EL (cell line): Measurements from ENCODE around the gene GLOD4.
A peak's percentile ranks its signal among the peaks of the same experiment; 100 is the strongest.
"Not testable (repeated sequence)": the region's sequence is repeated elsewhere in the genome, so short reads cannot be mapped to it uniquely, and the experiment has no call there.

Source experiments
- DNase-seq: peaks from one replicate; pipeline ENCODE4 v3.0.0-alpha.2; 2016

Gene GLOD4, protein sequence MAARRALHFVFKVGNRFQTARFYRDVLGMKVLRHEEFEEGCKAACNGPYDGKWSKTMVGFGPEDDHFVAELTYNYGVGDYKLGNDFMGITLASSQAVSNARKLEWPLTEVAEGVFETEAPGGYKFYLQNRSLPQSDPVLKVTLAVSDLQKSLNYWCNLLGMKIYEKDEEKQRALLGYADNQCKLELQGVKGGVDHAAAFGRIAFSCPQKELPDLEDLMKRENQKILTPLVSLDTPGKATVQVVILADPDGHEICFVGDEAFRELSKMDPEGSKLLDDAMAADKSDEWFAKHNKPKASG

DNA sequence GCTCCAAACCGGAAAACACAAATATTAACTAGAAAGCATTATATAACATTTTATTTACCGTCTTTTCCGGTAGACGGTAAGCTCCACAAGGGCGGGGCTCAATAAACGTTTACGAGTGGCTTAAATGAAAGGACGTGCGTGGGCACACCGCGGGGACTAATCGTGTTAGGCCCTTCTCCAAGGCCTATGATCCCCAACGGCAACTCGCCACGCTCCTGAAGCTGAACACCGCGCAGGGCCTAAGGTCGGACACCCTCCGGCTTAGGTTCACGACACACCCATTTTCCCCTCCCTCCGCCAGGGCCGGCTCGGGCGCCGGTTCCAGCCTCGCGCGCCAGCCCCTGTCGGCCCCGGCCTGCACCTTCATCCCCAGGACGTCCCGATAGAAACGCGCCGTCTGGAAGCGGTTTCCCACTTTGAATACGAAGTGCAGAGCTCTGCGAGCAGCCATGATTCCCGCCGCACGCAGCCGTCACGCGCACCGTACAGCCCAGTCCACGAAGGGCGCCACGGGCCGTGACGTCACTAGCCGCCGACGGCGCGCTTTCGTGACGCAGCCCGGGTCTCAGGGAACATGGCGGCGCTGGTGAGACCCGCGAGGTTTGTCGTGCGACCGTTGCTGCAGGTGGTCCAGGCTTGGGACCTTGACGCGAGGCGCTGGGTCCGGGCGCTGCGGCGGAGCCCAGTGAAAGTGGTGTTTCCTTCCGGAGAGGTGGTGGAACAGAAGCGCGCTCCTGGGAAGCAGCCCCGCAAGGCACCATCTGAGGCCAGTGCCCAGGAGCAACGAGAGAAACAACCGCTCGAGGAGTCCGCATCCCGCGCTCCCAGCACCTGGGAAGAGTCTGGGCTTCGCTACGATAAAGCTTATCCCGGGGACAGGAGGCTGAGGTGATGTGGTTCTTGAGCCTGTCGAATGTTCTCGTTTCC, at the start of gene GLOD4, which contains the start of gene MRM3:
Gene GLOD4, minus strand, starts transcription at position 476 of the 927 bp plus-strand sequence. Its CDS starts 25 bp downstream, at position 451.
Gene MRM3, plus strand, starts transcription at position 549 of the 927 bp plus-strand sequence. Its CDS starts 26 bp downstream, at position 575.
- DNase-seq, result peak; percentile 86

DNA sequence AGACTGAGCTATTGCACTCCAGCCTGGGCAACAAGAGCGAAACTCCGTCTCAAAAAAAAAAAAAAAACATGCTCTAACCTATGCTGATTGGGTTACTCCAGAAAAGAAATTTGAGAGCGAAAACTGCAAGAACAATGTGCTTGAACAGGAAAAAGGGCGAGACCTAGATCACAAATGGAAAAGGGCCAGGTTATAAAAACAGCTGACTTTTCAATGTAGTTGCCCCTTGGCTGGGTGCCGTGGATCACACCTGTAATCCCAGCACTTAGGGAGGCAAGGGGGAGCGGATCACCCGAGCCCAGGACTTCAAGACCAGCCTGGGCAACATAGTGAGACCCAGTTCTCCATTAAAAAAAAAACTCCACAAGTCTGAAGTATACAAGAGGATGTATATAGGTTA, 48.9 kb upstream of the GLOD4 start:
- DNase-seq, result no peak

DNA sequence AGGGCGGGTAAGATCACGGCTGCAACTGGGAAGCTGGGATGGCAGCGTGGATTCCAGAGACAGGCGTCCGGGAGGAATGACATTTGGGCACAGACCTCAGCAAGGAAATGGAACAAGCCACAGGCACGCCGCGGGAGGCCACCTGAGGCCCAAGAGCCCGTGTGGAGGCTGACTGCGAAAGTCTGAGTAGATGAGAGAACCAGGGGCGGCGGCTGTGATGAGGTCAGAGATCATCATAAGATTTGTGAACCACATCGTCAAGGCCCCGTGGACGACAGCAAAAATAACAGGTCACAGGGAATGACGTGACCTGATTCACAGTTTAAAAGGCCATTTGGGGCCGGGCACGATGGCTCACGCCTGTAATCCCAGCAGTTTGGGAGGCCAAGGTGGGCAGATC, 48.3 kb upstream of the GLOD4 start:
- DNase-seq, result no peak

DNA sequence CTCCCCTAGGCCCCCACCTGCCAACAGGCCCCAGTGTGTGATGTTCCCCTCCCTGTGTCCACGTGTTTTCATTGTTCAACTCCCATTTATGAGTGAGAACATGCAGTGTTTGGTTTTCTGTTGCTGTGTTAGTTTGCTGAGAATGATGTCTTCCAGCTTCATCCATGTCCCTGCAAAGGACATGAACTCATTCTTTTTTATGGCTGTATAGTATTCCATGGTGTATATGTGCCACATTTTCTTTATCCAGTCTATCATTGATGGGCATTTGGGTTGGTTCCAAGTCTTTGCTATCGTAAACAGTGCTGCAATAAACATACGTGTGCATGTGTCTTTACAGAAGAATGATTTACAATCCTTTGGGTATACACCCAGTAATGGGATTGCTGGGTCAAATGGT, 47.5 kb upstream of the GLOD4 start:
- not testable (repeated sequence) for DNase-seq

DNA sequence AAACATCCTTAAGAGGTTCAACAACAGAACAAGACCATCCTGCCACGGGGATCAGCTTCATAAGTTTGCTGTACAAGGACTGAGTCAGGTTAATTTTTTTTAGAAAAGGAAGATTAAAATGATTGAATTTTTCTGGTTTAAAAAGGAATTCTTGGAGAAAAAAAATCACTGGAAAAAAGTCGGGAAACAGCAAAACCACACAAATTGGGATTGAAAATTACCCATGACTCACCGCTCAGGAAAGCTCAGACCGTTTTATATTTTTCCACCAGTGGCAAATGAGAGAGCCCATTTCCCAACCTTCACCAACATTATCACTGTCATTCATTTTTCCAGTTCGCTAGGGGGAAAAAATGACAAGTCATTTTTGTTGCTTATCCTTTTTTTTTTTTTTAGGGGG, 46.7 kb upstream of the GLOD4 start:
- peak; percentile 21 for DNase-seq

DNA sequence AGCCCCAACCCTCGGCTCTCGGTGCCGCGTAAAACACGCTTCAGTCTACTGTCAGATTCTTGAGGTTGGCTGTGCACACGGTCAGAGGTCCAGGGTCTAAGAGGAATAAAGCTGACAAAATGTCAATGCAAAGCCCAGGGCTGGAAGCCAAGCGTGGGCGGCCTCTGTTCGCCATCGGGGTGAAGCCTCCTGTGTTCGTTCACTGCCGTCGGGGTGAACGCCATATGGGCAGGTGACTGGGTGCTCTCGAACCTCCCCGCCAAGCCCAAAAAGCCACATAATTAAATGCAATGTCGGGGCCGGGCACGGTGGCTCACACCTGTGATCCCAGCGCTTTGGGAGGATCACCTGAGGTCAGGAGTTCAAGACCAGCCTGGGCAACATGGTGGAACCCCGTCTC, 44.7 kb upstream of the GLOD4 start:
- DNase-seq, result no peak

DNA sequence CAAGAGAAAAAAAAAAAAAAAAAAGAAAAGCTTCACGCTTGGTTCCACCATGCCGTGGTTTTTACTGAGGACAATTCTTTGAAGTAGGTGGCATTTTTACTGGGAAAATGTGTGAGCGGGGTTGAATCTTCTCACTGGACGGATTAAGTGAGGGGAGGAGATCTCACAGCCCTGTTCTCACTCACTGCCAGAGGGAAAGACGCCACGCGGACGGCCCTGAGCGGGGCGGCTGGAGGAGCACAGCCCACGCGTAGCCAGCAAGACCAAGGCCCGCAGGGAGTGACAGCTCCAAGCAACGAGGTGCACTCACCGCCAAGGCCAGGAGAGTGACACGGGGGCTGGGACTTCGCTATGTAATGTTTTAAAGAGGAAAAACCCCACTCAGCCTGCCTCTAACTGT, 43.1 kb upstream of the GLOD4 start:
- no peak for DNase-seq

DNA sequence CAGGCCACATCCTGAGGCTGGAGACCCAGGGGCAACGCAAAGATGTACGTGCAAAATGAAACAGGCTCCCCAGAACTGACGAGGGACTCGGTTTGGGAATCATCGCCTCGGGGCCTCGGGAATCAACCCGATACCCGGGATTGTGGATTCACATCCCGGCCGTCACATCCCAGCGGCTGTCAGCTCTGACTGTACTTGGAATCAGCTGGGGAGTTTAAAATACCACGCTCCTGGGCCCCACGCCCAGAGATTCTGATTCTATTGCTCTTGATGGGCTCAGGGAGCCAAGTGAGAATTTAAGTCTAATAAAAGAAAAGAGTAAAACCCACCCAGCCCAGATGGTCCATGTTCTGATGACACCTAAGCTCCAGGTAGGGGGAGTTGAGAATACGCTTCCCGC, 42.3 kb upstream of the GLOD4 start:
- no peak for DNase-seq

DNA sequence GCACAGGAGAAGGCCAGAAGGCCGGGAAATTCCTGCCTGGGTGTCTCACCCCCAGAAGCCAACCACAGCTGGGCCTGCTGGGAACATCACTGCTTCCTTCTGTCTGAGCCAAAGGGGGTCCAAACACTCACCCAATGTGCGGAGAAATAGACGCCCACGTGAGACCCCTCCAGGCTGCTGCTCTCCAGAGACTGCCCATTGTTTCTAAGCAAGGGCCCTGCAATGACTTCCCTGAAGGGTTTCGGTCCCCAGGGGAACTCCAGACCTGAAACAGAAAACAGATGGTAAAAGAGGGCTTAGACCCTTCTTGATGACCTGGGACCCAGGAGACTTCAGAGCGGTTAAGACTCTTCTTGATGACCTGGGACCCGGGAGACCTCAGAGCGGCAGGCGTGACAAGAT, 41.4 kb upstream of the GLOD4 start:
- no peak for DNase-seq

DNA sequence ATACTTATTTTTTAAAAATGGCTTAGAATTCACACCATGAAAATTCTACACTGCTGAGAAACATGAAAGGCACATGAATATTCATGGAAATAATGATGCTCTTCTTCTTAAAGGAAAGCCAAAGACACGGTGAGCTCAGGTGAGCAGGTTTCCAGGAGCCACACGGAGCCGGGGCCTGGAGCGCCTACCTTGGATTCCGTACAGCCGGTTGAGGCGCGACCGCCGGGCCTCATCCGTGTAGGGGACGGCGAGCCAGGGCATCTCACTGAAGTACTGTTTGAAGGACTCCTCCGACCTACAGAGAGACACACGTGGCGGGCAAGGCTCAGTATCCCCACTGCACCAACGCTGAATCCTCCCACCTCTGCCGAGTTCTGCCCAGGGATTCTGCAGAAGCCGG, 37.2 kb upstream of the GLOD4 start:
- no peak for DNase-seq

DNA sequence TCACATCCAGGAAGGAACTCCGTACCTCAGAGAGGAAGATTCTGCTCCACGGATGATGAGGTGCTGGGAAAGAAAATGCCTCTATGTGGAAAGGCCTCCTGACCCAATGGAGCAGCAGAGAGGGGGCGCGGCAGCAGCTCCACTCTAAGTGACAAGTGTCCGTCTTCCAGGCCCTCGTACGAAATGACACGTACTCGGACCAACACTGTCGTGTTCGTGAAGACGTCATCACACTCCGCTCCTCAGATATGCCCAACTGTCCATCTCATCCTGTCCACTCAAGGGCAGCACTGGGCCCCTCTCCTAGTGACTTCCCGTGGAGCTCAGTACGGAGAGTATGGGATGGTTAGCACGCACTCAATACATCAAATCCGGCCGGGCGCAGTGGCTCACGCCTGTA, 32.3 kb upstream of the GLOD4 start:
- DNase-seq, result no peak

DNA sequence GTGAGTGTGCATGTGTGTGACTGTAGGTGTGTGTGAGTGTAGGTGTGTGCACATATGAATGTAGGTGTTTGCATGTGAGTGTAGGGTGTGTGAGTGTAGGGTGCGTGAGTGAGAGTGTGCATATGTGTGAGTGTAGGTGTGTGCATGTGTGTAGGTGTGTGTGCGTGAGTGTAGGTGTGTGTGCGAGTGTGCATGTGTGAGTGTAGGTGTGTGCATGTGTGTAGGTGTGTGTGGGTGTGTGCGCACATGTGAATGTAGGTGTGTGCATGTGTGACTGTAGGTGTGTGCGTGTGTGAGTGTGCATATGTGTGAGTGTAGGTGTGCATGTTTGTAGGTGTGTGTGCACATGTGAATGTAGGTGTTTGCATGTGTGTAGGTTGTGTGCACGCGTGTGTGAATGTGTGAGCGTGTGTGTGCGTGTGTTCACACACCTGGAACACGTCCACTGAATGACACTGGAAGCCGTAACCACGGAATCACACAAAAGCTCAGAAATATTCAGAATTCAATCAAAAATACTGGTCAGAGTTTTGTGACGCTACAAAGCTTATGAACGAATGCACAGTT, 30.6 kb upstream of the GLOD4 start:
- no peak for DNase-seq

DNA sequence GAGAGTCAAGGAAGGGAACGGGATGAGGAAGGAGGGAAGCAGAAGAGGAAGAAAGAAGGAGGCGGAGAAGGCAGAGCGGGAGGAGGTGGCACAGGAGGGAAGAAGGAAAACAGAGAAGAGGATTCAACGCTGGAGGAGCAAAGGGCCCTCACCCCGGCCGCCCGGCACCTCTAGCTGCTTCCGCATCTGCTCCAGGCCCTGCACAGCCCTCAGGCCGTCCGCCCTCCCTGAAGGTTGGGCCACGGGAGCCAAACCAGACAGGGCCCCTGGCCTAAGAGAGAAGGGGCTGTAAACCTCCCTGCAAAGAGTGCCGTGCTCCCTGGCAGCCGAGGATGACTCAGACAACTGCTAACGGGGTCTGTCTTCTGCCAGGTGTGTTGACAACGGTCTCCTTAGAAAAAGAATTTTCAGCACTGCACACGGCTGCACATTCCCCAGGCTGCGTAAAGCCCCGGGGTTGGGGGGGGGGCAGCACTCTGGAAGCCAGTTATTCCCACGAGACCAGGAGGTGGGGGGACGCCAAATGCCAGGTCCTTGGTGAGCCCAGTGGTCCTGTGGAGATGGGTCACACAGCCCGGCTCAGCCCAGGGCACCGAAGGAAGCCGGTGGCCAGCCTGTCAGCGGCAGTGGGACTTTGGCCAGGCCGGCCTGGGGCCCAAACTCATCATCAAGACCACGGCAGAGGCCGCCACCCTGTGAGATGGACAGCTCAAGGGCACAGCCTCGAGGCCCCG, 29.1 kb upstream of the GLOD4 start:
- no peak for DNase-seq

DNA sequence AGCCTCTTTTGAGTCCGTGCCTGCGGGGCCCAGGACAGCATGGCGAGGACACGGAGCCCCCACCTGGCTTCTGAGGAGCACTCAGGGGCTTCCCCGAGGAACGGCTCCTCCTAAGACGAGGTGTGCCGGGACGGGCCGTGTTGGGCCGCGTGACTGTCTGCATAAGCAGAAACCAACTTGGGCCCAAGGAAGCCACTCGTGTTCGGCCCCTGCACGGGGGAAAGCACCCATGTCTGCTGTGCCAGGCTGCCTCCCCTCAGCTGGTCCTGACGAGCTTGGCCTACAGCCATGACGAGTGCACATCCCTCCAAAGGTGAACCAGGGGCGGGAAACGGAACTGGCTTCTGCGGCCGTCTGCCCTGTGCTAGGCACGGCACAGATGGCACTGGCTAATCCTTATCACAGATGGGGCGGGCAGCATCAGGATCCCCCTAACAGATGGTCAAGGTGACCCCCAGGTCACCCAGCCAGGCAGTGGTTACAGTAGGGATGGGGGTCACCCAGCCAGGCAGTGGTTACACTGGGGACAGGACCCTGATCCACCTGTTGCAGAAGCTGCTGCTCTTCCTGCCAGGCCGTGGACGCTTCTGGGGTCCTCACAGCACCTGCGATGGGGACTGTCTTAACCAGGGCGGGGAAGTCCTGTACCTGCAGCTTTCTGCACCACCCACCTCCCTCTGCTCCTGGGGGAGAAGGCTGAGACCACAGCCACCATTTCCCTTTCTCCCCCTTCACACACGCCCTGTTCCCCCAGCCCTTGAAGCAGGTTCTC, 25.6 kb upstream of the GLOD4 start:
- DNase-seq, result no peak

DNA sequence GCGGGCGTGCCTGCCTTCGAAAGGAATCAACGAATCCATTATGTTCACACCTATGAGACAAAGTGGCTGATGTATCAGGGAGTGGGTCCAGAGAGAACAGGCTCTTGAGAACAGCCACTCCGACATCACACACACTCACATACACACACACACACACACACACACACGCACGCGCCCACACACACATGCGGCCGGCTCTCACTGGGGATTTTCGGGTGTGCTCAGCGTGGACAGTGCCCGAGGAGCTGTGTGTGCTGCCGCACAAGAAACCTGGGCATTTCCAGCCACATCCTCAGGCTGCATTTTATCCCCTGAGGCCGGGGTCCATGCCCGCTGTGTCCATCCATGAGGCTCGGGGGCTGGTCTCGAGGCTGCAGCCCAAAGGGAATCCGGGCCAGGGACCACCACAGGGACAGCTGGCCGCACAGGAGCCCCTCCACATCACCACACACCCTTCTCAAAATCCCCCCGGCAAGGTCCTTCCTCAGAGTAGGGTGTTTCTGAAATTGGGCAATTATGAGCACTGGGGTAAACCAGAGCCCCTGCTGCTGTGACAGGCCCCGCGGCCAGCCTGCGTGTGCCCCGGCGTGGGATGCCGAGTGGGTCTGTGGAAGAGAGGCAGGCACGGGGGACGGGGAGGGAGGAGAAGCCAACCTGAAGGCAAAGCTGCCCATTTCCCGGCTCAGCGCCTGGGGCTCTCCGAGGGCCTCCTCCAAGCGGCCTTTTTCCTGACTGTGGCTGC, 24.9 kb upstream of the GLOD4 start:
- no peak for DNase-seq

DNA sequence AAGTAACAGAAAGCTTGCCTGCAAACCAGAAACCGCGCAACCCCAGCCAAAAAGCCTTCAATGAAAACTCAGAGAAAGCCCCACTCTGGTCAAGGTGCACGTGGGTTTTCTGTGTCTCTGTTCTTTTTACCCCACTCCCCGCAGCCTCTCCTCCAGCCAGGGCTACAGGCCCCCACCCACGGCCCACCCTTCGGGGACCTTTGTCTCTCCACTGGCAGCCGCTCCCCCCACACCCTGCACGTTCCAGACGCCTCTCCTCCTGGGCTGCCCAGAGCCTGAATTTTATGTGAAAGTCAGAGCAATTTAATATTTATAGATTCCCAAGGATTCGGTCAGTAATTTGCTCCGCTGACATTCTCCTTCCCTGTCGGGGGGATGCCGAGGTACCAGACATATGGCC, 24.3 kb upstream of the GLOD4 start:
- no peak for DNase-seq

DNA sequence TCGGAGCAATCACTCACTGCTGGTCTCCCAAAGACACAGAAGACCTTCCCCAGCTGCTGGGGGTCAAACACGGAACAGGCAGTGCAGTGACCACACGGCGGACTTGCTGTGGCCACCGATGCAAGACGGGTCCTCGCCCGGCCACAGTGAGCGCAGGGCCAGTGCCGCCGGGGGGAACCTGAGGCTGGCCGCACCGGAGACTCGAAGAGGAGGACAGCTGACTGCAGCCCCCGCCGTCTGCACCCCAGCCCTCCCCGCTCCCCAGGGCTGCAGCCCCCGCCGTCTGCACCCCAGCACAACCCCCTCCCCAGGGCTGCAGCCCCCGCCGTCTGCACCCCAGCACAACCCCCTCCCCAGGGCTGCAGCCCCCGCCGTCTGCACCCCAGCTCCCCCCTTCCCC, 23.8 kb upstream of the GLOD4 start:
- not testable (repeated sequence) for DNase-seq

DNA sequence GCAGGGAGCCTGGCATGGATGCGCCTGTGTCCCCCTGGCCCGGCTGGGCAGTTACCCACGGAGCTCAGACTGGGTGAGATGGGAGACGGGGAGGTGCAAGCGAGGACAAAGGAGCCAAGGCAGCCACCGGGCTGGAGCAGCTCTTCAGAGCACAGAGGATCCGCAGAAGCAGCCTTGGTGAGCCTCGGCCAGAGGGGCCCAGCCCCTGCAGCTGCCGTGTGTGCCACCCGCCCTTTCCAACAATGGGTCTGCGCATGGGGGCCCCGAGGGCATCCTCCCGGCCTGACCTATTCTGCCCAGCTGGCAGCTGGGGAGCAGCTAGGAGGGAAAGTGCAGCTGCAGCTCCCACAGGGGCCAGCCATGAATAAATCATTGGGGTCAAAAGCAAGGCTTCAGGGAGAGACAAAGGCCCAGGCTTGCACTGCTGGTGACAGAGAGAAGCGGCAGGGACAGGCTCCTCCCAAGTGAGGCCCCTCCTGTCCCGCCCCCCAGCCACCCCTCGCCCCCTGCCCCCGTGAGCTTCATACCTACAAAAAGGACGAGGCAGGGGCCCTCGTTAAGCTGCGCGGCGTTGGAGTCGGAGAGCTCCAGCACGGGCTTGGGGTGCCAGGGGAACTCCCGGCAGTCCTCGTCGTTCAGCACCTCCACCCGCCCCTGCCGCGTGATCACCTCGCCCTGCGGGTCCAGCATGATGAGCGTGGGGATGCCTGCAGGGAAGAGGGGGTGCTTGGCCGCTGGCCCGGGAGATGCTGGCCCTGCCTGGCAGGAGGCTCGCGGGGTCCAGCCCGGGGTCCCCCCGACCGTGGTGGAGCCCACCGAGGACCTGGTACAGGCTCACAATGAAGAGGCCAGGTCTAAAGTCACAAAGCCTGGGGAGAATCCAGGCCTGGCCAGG, 22.7 kb upstream of the GLOD4 start:
- no peak for DNase-seq

DNA sequence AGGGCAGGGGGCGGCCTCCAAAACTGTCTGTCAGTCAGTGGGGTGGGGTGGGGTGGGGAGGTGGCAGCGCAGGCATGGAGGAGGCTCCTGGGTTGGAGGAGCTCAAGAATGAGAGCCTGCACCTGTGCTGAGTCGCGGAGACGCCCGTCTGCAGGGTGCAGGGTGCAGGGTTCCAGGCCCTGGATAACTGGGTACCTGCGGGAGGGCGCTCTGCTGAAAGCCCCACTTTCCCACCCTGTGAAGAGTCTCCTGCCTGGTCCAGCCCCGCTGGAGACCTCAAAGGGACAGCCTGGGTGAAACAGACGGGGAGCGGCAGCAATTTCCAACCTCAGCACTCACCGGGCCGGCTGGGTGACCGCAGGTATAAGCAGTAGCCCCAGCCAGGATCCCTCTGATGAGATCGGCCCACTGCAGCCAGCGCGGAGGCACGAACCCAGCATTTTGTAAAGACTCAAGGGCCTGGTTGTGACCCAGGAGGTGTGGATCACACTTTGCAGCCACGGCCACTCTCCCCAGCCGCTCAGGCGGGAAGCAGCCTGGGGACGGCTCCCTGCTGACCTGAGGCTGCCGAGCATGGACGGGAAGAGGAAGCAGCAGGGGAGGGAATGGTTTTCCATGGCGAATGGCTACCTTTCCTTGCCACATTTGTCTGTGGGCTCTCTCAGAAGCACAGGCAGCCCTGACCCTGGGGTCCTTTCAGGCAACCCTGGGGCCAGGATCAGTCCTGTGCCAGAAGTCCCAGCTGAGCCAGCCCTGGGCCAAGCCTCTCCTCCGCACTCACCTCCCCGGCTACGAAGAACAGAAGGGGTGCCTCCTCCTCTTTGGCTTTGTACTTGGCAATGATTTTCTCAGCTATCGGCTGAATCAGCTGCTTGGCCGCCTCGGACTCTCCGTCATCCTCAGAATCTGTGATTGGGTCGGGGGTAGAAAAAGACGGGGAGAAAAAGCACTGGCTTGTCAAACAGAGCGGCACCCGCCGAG, 21.1 kb upstream of the GLOD4 start:
- DNase-seq, result no peak
